Calu3 (cell line): ENCODE measurements around the gene ZNF3. TPM values are rescaled to one million over a fixed set of nuclear protein-coding genes. Genes with fewer than 3 reads are reported as not detected.

Experiments used
- BruUV-seq: library from RNA; stranded (reverse); fragments of 400-500 nt; replicated peaks from 2 replicates; lab custom pipeline; 2021; lab: Mats Ljungman, UMichigan
- CTCF ChIA-PET: fragments of 300-600 bp; sonication (Branson Sonifier 250); formaldehyde crosslinking; loops from one replicate; lab custom pipeline; 2022; ENCODE audit warnings: antibody characterized with exemption; lab: Charles Lee
- DNase-seq: peaks from one replicate; pipeline ENCODE4 v3.0.0; 2022
- H3K27ac Mint-ChIP-seq: one replicate; pipeline ENCODE4 v1.8.0; 2022; ENCODE audit warnings: mixed read lengths; ENCODE audit not compliant: unreplicated experiment
- H3K27me3 Mint-ChIP-seq: one replicate; pipeline ENCODE4 v1.8.0; 2022; ENCODE audit warnings: mixed read lengths; ENCODE audit not compliant: unreplicated experiment
- H3K36me3 Mint-ChIP-seq: one replicate; pipeline ENCODE4 v1.8.0; 2022; ENCODE audit warnings: mild to moderate bottlenecking, moderate library complexity, mixed read lengths; ENCODE audit not compliant: insufficient read depth, unreplicated experiment
- H3K4me1 Mint-ChIP-seq: one replicate; pipeline ENCODE4 v1.8.0; 2022; ENCODE audit warnings: mild to moderate bottlenecking, low read depth, mixed read lengths; ENCODE audit not compliant: unreplicated experiment
- H3K4me3 Mint-ChIP-seq: one replicate; pipeline ENCODE4 v1.8.0; 2022; ENCODE audit warnings: mild to moderate bottlenecking, low read depth, moderate library complexity, mixed read lengths; ENCODE audit not compliant: unreplicated experiment
- H3K9me3 Mint-ChIP-seq: one replicate; pipeline ENCODE4 v1.8.0; 2022; ENCODE audit warnings: low read depth, mixed read lengths; ENCODE audit not compliant: unreplicated experiment
- intact Hi-C: fragments of 100-400 bp; cut with micrococcal nuclease; formaldehyde crosslinking; loops from one replicate; pipeline ENCODE4 v1.10.0; 2022; ENCODE audit not compliant: unreplicated experiment
- total RNA-seq: library from RNA; stranded (reverse); gene quantifications from 2 replicates; pipeline ENCODE4 v1.2.3, GENCODE V29; 2022
- TF ChIP-seq, protein P1 (sequence below): fragments of 200-600 bp; IDR thresholded peaks from one replicate; pipeline ENCODE4 v1.8.0; 2022; ENCODE audit warnings: antibody characterized with exemption; ENCODE audit not compliant: unreplicated experiment

The ZNF3 gene
- total RNA-seq, 1 experiment from 2014 or later: 26.7 TPM

- BruUV-seq: no TSS peak
- CTCF ChIA-PET: no interaction called here
- H3K27me3 Mint-ChIP-seq: no peaks in the 10 kb centered on the region
Observed at GRCh38 chr7:100115026-100115425, 33.5 kb upstream of the ZNF3 start.

DNA sequence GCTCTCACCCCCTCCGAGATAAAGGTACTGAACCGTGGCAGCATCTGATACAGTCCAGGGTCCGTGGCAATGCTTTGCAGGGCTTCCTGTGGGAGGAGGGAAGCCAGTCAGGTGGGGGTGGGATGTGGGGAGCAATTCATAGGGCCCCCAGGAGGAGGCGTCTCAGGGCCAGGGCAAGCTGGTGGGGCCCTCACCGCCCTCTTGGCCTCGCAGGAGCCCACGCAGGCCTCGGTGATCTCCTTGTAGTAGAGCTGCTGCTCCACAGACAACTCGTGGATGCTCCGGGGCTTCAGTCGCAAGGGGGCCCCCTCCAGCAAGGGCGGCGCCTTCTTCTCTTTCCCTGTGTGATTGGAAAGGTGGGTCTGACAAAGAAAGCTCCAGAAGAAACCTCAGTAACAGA lies 30.4 kb upstream of the ZNF3 start:
- Mint-ChIP-seq H3K4me3 (no peak overlapping the region), H3K27ac (no peak overlapping the region), H3K36me3 (peaks cover 19% of the 10 kb centered on the region), H3K27me3 (no peaks in the 10 kb centered on the region), H3K4me1 (no peaks in the 10 kb centered on the region), H3K9me3 (no peaks in the 10 kb centered on the region)
- CTCF ChIA-PET: no interaction called here
- no peak for DNase-seq
- intact Hi-C loops: no loop called here
- TF ChIP-seq, protein P1, sequence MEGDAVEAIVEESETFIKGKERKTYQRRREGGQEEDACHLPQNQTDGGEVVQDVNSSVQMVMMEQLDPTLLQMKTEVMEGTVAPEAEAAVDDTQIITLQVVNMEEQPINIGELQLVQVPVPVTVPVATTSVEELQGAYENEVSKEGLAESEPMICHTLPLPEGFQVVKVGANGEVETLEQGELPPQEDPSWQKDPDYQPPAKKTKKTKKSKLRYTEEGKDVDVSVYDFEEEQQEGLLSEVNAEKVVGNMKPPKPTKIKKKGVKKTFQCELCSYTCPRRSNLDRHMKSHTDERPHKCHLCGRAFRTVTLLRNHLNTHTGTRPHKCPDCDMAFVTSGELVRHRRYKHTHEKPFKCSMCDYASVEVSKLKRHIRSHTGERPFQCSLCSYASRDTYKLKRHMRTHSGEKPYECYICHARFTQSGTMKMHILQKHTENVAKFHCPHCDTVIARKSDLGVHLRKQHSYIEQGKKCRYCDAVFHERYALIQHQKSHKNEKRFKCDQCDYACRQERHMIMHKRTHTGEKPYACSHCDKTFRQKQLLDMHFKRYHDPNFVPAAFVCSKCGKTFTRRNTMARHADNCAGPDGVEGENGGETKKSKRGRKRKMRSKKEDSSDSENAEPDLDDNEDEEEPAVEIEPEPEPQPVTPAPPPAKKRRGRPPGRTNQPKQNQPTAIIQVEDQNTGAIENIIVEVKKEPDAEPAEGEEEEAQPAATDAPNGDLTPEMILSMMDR: no peak
- BruUV-seq: no TSS peak

More at GRCh38 chr7:100115026-100115425, 33.5 kb upstream of the ZNF3 start:
- peaks cover 25% of the 10 kb centered on the region for H3K36me3 Mint-ChIP-seq
- intact Hi-C loops: no loop called here
- H3K9me3 Mint-ChIP-seq: no peaks in the 10 kb centered on the region
- no peak for DNase-seq
- H3K4me1 Mint-ChIP-seq: peaks cover under 1% of the 10 kb centered on the region
- H3K4me3 Mint-ChIP-seq: no peak overlapping the region
- TF ChIP-seq, protein P1: no peak
- no peak overlapping the region for H3K27ac Mint-ChIP-seq

DNA sequence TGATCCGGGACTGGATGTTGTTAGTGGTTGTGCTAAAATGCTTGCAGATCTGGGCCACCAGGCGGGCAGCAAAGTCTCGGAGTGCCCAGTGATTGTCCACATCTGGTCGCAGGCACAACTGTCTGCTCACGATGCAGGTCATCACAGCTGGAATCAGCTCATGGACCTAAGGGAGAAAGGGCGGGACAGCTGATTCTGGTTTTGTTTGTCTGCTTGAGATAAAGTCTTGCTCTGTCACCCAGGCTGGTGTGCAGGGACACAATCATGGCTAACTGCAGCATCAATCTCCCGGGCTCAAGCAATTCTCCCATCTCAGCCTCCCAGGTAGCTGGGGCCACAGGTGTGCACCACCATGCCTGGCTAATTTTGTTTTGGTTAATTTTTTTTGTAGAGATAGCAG lies 29.6 kb upstream of the ZNF3 start:
- H3K4me3 Mint-ChIP-seq: no peak overlapping the region
- no peaks in the 10 kb centered on the region for H3K27me3 Mint-ChIP-seq
- CTCF ChIA-PET: no interaction called here
- H3K4me1 Mint-ChIP-seq: no peaks in the 10 kb centered on the region
- H3K36me3 Mint-ChIP-seq: peaks cover 27% of the 10 kb centered on the region
- no peak for DNase-seq
- TF ChIP-seq, protein P1: no peak
- no TSS peak for BruUV-seq
- H3K27ac Mint-ChIP-seq: no peak overlapping the region
- H3K9me3 Mint-ChIP-seq: no peaks in the 10 kb centered on the region
- intact Hi-C loops: no loop called here

GRCh38 chr7:100109521-100110163 lies 28.1 kb upstream of the ZNF3 start:
- TF ChIP-seq, protein P1: no peak
- H3K4me3 Mint-ChIP-seq: no peak overlapping the region
- H3K4me1 Mint-ChIP-seq: no peaks in the 10 kb centered on the region
- DNase-seq: no peak
- H3K36me3 Mint-ChIP-seq: peaks cover 27% of the 10 kb centered on the region
- CTCF ChIA-PET: no interaction called here
- H3K27ac Mint-ChIP-seq: no peak overlapping the region
- BruUV-seq: no TSS peak
- intact Hi-C loops: no loop called here
- no peaks in the 10 kb centered on the region for H3K9me3 Mint-ChIP-seq
- no peaks in the 10 kb centered on the region for H3K27me3 Mint-ChIP-seq
